Nephron (organoid): Measurements from ENCODE around the gene MAPK4.

ENCODE experiments used
- H3K27ac Mint-ChIP-seq, 3 experiments: 2 replicates each; pipeline ENCODE4 v1.8.0; 2020; ENCODE audit warnings: mixed read lengths in 3 of 3, mild to moderate bottlenecking in 2 of 3, moderate library complexity in 1 of 3
- H3K27me3 Mint-ChIP-seq: 2 replicates; pipeline ENCODE4 v1.8.0; 2021; ENCODE audit warnings: low read depth, mild to moderate bottlenecking, moderate library complexity, mixed read lengths
- H3K36me3 Mint-ChIP-seq: 2 replicates; pipeline ENCODE4 v1.8.0; 2020; ENCODE audit warnings: low read depth, mixed read lengths
- H3K4me1 Mint-ChIP-seq: 2 replicates; pipeline ENCODE4 v1.8.0; 2020; ENCODE audit warnings: mixed read lengths
- H3K4me3 Mint-ChIP-seq, 3 experiments: 2 replicates each; pipeline ENCODE4 v1.8.0; 2020; ENCODE audit warnings: mild to moderate bottlenecking in 3 of 3, mixed read lengths in 3 of 3, moderate library complexity in 2 of 3
- H3K9me3 Mint-ChIP-seq: 2 replicates; pipeline ENCODE4 v1.8.0; 2020; ENCODE audit warnings: mixed read lengths
- TF ChIP-seq, protein P1 (sequence below), 3 experiments: fragments of 200-600 bp; sonication (generic); IDR thresholded peaks; one replicate each; pipeline ENCODE4 v1.5.0; 2021; ENCODE audit warnings: antibody characterized with exemption in 3 of 3; ENCODE audit not compliant: unreplicated experiment in 3 of 3

The MAPK4 gene

GRCh38 chr18:50671376-50671775 lies 111.5 kb downstream of the MAPK4 start:
- H3K4me1 Mint-ChIP-seq: peaks cover 31% of the 10 kb centered on the region
- H3K27me3 Mint-ChIP-seq: peaks cover 12% of the 10 kb centered on the region
- no peaks in the 10 kb centered on the region for H3K9me3 Mint-ChIP-seq
- H3K4me3 Mint-ChIP-seq: no peak overlapping the region
- H3K27ac Mint-ChIP-seq: peak overlapping the region in 1 of 3 experiments; percentile 87
- H3K36me3 Mint-ChIP-seq: no peaks in the 10 kb centered on the region
- TF ChIP-seq, protein P1, sequence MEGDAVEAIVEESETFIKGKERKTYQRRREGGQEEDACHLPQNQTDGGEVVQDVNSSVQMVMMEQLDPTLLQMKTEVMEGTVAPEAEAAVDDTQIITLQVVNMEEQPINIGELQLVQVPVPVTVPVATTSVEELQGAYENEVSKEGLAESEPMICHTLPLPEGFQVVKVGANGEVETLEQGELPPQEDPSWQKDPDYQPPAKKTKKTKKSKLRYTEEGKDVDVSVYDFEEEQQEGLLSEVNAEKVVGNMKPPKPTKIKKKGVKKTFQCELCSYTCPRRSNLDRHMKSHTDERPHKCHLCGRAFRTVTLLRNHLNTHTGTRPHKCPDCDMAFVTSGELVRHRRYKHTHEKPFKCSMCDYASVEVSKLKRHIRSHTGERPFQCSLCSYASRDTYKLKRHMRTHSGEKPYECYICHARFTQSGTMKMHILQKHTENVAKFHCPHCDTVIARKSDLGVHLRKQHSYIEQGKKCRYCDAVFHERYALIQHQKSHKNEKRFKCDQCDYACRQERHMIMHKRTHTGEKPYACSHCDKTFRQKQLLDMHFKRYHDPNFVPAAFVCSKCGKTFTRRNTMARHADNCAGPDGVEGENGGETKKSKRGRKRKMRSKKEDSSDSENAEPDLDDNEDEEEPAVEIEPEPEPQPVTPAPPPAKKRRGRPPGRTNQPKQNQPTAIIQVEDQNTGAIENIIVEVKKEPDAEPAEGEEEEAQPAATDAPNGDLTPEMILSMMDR (IDR thresholded peaks at IDR 0.05; ENCODE audit: unreplicated experiment in 3 of 3): no peak

GRCh38 chr18:50674307-50674980 lies 114.6 kb downstream of the MAPK4 start:
- TF ChIP-seq, protein P1 (IDR thresholded peaks at IDR 0.05; ENCODE audit: unreplicated experiment in 3 of 3): no peak
- peaks cover 26% of the 10 kb centered on the region for H3K4me1 Mint-ChIP-seq
- H3K4me3 Mint-ChIP-seq: no peak overlapping the region
- H3K27ac Mint-ChIP-seq: peak overlapping the region in 1 of 3 experiments; percentile 14
- H3K36me3 Mint-ChIP-seq: no peaks in the 10 kb centered on the region
- peaks cover 8% of the 10 kb centered on the region for H3K27me3 Mint-ChIP-seq
- peaks cover 3% of the 10 kb centered on the region for H3K9me3 Mint-ChIP-seq

DNA sequence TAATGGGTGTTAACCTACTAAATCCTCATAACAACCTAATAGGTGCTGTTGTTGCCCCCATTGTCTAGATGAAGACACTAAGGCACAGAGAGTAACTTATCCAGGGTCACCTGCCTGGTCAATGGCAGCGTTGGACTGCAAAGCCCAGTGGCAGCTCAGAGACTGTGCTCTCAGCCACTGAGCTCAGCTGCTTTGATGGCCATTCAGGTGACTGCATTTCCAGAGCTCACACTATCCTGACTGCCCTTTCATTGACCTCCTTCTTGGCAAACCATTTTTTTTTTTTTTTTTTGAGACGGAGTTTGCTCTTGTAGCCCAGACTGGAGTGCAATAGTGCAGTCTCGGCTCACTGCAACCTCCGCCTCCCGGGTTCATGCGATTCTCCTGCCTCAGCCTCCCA lies 115.2 kb downstream of the MAPK4 start:
- Mint-ChIP-seq H3K27me3 (peaks cover 8% of the 10 kb centered on the region), H3K27ac (no peak overlapping the region), H3K36me3 (no peaks in the 10 kb centered on the region), H3K4me3 (no peak overlapping the region), H3K9me3 (peaks cover 3% of the 10 kb centered on the region), H3K4me1 (peaks cover 26% of the 10 kb centered on the region)
- TF ChIP-seq, protein P1 (IDR thresholded peaks at IDR 0.05; ENCODE audit: unreplicated experiment in 3 of 3): no peak

DNA sequence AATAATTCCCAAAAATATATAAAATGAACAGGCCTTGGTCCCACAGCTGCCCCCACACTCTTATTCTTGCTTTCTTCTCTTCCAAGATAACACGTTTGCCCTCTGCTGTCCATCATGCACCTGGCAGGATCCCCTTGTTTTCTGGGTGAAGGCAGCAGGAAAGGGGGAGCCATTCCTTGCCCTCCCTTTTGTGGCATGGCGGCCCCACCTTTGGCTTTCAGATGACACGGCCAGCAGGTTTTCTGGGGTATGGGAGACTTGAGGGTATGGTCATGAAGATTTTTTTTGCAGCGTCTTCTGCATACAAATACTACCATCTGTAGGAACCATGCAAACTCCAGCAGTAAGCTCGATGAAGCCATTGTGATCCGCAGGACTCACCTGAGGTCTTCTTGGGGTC lies 118.8 kb downstream of the MAPK4 start:
- Mint-ChIP-seq H3K4me1 (peaks cover 19% of the 10 kb centered on the region), H3K27ac (no peak overlapping the region), H3K9me3 (peaks cover 3% of the 10 kb centered on the region), H3K36me3 (no peaks in the 10 kb centered on the region), H3K27me3 (peaks cover 4% of the 10 kb centered on the region), H3K4me3 (no peak overlapping the region)
- TF ChIP-seq, protein P1 (IDR thresholded peaks at IDR 0.05; ENCODE audit: unreplicated experiment in 3 of 3): no peak

- TF ChIP-seq, protein P1 (IDR thresholded peaks at IDR 0.05; ENCODE audit: unreplicated experiment in 3 of 3): no peak
- H3K27ac Mint-ChIP-seq: no peak overlapping the region
- H3K27me3 Mint-ChIP-seq: peaks cover 4% of the 10 kb centered on the region
- H3K36me3 Mint-ChIP-seq: no peaks in the 10 kb centered on the region
- no peak overlapping the region for H3K4me3 Mint-ChIP-seq
- H3K4me1 Mint-ChIP-seq: peaks cover 15% of the 10 kb centered on the region
- peaks cover 3% of the 10 kb centered on the region for H3K9me3 Mint-ChIP-seq
Measured at GRCh38 chr18:50679056-50679455, 119.2 kb downstream of the MAPK4 start.

DNA sequence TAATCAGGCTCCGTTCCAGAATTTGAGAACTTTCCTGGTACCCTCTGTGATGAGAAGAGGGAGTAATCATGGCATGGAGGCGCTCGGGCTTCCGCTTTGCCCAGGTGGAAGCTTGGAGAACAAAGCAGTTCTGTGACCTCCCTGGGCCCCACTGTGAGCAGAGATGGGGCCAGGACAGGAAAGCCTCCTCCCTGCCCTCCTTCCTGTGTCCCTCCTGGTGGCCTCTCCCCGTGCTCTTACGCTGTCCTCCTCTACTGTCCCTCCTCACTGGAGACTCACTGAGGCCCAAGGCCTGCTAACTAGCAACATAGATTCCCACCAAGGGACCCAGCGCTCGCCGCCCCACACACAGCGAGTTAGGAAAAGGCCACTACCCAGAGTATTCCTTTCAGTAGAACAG lies 119.8 kb downstream of the MAPK4 start:
- Mint-ChIP-seq H3K27ac (no peak overlapping the region), H3K9me3 (peaks cover 3% of the 10 kb centered on the region), H3K4me3 (no peak overlapping the region), H3K27me3 (no peaks in the 10 kb centered on the region), H3K36me3 (no peaks in the 10 kb centered on the region), H3K4me1 (peaks cover 9% of the 10 kb centered on the region)
- TF ChIP-seq, protein P1 (IDR thresholded peaks at IDR 0.05; ENCODE audit: unreplicated experiment in 3 of 3): no peak
